Neutrophil (primary cell): ENCODE data around the gene MGAT5B.

Source experiments
- H3K27ac ChIP-seq: fragments of 200-600 bp; sonication (generic); 2 replicates; pipeline ENCODE4 v1.5.1; 2016; ENCODE audit warnings: mild to moderate bottlenecking, moderate library complexity
- H3K27me3 ChIP-seq: fragments of 200-600 bp; sonication (generic); 2 replicates; pipeline ENCODE4 v1.6.0; 2016; ENCODE audit warnings: mild to moderate bottlenecking
- H3K36me3 ChIP-seq: fragments of 200-600 bp; sonication (generic); 2 replicates; pipeline ENCODE4 v1.5.1; 2017
- H3K4me1 ChIP-seq, 2 experiments: fragments of 200-600 bp in 1 of 2; sonication (generic) in 1 of 2; 1 replicate in 1 of 2; 2 replicates in 1 of 2; pipeline versions ENCODE4 v1.5.1 to v1.6.1; 2013 to 2016; ENCODE audit warnings: low read depth in 1 of 2, low read length in 1 of 2, mild to moderate bottlenecking in 1 of 2, moderate library complexity in 1 of 2; ENCODE audit not compliant: control insufficient read depth in 1 of 2, insufficient read depth in 1 of 2
- H3K4me3 ChIP-seq, 2 experiments: fragments of 200-600 bp in 1 of 2; sonication (generic) in 1 of 2; 1 replicate in 1 of 2; 2 replicates in 1 of 2; pipeline ENCODE4 v1.5.1; 2013 to 2016; ENCODE audit warnings: low read depth in 1 of 2, low read length in 1 of 2, mild to moderate bottlenecking in 1 of 2, moderate library complexity in 1 of 2
- H3K9me3 ChIP-seq: fragments of 200-600 bp; sonication (generic); 2 replicates; pipeline ENCODE4 v1.5.1; 2016
- CTCF ChIP-seq: fragments of 200-600 bp; sonication (generic); IDR thresholded peaks from 2 replicates; pipeline ENCODE4 v1.5.1; 2016; ENCODE audit warnings: antibody characterized with exemption

MGAT5B gene

DNA sequence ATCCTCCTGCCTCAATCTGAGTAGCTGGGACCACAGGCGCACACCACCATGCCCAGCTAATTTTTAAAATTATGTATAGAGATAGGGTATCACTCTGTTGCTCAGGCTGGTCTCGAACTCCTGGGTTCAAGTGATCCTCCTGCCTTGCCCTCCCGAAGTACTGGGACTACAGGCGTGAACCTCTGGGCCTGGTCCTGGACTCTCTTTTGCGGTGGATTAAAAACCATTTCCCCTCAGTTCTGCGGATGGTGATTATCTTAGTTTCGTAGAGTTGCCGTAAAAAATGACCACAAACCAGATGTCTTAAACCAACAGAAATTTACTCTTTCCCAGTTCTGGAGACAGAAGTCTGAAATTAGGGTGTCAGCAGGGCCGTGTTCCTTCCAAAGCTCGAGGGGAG is 28.8 kb downstream of the MGAT5B start:
- Histone ChIP-seq H3K9me3 (no peaks in the 10 kb centered on the region), H3K4me1 (no peaks in the 10 kb centered on the region), H3K4me3 (no peak overlapping the region), H3K36me3 (no peaks in the 10 kb centered on the region), H3K27ac (no peak overlapping the region), H3K27me3 (no peaks in the 10 kb centered on the region)
- TF ChIP-seq CTCF, result no peak

GRCh38 chr17:76899414-76899813 is 31.2 kb downstream of the MGAT5B start:
- no peak for TF ChIP-seq CTCF
- Histone ChIP-seq H3K36me3 (no peaks in the 10 kb centered on the region), H3K27ac (no peak overlapping the region), H3K4me1 (no peaks in the 10 kb centered on the region), H3K9me3 (no peaks in the 10 kb centered on the region), H3K4me3 (no peak overlapping the region), H3K27me3 (no peaks in the 10 kb centered on the region)

DNA sequence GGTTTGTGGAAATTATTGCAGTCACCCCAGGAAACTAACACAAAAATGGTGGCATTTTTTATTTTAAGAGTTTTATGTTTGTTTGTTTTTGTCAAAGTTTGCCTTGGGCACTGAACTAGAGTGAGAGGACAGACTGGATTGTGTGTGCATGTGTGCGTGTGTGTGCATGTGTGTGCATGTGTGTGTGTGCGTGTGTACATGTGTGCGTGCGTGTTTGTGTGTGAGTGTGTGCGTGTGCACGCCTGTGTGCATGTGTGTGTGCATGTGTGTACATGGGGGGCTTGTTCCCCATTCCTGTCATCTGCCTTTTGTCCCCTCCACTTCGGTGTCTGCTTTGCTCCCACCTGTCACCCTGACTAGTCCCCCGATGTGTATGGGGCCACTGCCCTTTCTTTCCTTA is 32.5 kb downstream of the MGAT5B start:
- Histone ChIP-seq H3K27me3 (peaks cover under 1% of the 10 kb centered on the region), H3K4me3 (no peak overlapping the region), H3K27ac (no peak overlapping the region), H3K36me3 (no peaks in the 10 kb centered on the region), H3K4me1 (no peaks in the 10 kb centered on the region), H3K9me3 (no peaks in the 10 kb centered on the region)
- no peak for TF ChIP-seq CTCF

GRCh38 chr17:76901542-76902197 is 33.5 kb downstream of the MGAT5B start:
- no peak overlapping the region for H3K4me3 ChIP-seq
- H3K27me3 ChIP-seq, result peaks cover 10% of the 10 kb centered on the region
- no peaks in the 10 kb centered on the region for H3K9me3 ChIP-seq
- no peak overlapping the region for H3K27ac ChIP-seq
- H3K36me3 ChIP-seq, result no peaks in the 10 kb centered on the region
- TF ChIP-seq CTCF, result no peak
- no peaks in the 10 kb centered on the region for H3K4me1 ChIP-seq

GRCh38 chr17:76902476-76902875 is 34.3 kb downstream of the MGAT5B start:
- H3K4me3 ChIP-seq, result no peak overlapping the region
- H3K4me1 ChIP-seq, result no peaks in the 10 kb centered on the region
- H3K27me3 ChIP-seq, result peaks cover 10% of the 10 kb centered on the region
- no peaks in the 10 kb centered on the region for H3K9me3 ChIP-seq
- no peak overlapping the region for H3K27ac ChIP-seq
- TF ChIP-seq CTCF, result no peak
- H3K36me3 ChIP-seq, result no peaks in the 10 kb centered on the region
